Immature natural killer cell (primary cell): ENCODE data around the gene PLCB2. TPM values are rescaled to one million over a fixed set of nuclear protein-coding genes. Genes with fewer than 3 reads are reported as not detected.

Experiments used
- DNase-seq, 3 donors: peaks; one replicate each; pipeline ENCODE4 v3.0.0; 2022; ENCODE audit warnings: mixed read lengths in 1 of 3
- H3K27ac Mint-ChIP-seq, 6 donors: one replicate each; pipeline ENCODE4 v1.8.0; 2020; ENCODE audit warnings: mixed read lengths in 6 of 6, mild to moderate bottlenecking in 5 of 6, inconsistent platforms in 4 of 6, moderate library complexity in 3 of 6
- H3K27me3 Mint-ChIP-seq, 3 donors: one replicate each; pipeline ENCODE4 v1.8.0; 2020 to 2021; ENCODE audit warnings: low read depth in 3 of 3, mild to moderate bottlenecking in 3 of 3, mixed read lengths in 3 of 3, moderate library complexity in 3 of 3, inconsistent platforms in 1 of 3
- H3K36me3 Mint-ChIP-seq, 3 donors: one replicate each; pipeline ENCODE4 v1.8.0; 2020; ENCODE audit warnings: mixed read lengths in 3 of 3, inconsistent platforms in 2 of 3, mild to moderate bottlenecking in 2 of 3
- H3K4me1 Mint-ChIP-seq, 2 donors: one replicate each; pipeline ENCODE4 v1.8.0; 2020; ENCODE audit warnings: inconsistent platforms in 2 of 2, mild to moderate bottlenecking in 2 of 2, mixed read lengths in 2 of 2, moderate library complexity in 1 of 2
- H3K4me3 Mint-ChIP-seq, 5 donors: one replicate each; pipeline ENCODE4 v1.8.0; 2020; ENCODE audit warnings: mild to moderate bottlenecking in 5 of 5, mixed read lengths in 5 of 5, inconsistent platforms in 3 of 5, moderate library complexity in 3 of 5
- H3K9me3 Mint-ChIP-seq, 6 donors: one replicate each; pipeline ENCODE4 v1.8.0; 2020; ENCODE audit warnings: mild to moderate bottlenecking in 6 of 6, mixed read lengths in 6 of 6, inconsistent platforms in 4 of 6, moderate library complexity in 3 of 6
- polyA plus RNA-seq, 3 donors: library from polyadenylated mRNA; unstranded; fragments of 300-500 nt; fragmentation: Illumina TruSeq; gene quantifications; one replicate each; pipeline ENCODE4 v1.2.3, GENCODE V29; 2021

The PLCB2 gene
- polyA plus RNA-seq, 3 donors from 2014 or later: 18.0 to 57.0 (median 24.2) TPM

DNA sequence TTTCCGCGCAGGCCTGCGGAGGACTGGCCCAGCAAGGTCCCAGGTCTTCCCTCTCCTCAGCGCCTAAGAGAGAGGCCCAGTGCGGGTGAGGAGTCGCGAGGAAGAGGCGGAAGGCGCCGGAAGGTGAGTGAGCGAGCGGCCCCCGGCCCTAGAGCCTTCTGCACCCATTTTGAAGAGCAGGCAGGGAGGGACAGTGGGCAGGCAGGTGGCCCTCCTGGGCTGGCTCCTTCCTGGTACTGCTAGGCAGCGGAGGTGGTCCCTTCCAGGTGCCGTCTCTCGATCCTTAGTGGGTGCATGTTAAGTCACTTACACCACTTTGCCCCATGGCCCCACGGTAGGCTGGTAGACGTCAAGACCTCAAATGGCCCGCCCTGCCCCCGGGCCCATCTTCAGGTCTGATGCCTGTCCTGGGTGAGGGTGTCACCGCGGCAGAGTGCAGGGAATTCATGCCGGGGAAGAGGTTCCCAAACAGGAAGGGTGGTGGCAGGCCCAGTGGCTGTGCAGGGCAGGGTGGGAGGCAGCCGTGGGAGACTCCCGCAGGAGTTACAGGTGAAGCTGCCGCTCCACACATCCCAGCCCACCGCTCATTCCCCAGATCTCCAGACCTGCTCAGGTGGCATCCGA lies 54.5 kb downstream of the PLCB2 start:
- no peaks in the 10 kb centered on the region for H3K36me3 Mint-ChIP-seq
- H3K27me3 Mint-ChIP-seq: peaks cover 0 to 12% (median 4%) of the 10 kb centered on the region in 3 donors
- peak in 1 of 3 donors; percentile 7 for DNase-seq
- H3K27ac Mint-ChIP-seq: peak overlapping the region; percentile 31 to 85 (median 74)
- no peaks in the 10 kb centered on the region for H3K9me3 Mint-ChIP-seq
- H3K4me1 Mint-ChIP-seq: peaks cover 15 to 33% of the 10 kb centered on the region in 2 donors
- peak overlapping the region; percentile 82 to 91 (median 87) for H3K4me3 Mint-ChIP-seq

DNA sequence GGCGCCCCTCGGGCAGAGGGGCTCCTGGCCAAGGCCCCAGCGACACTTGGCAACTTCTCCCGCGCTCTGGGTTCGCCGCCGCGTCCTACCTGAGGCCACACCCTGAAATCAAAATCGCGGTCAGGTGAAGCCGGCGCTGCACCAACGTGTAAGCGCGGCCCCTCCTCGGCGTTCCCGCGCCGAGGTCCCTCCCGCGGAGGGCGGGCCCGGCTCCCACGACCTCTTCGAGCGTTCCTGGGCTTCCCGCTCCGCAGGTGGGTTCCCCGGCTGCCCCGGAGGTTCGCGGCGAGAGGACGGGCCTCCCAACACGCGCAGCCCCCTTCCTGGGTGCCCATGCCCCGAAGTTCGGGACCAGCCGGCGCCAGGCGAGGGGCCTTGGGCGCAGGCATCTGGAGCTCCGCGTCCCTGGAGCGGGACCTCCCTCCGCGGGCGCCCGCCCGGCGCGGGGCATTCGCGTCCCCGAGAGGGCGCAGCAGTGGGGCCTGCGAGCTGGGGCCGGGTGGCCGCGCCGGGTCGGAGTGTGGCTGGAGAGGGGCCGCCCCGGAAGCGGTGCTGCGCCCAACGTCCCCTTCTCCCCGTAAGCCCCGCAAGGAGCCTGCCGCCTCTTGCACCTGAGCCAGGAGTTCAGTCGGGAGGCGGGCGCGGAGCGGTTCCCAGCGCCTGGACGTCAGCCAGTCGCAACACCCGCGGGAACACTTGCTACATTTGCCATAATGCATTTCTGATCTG lies 55.1 kb downstream of the PLCB2 start:
- DNase-seq: peak in 2 of 3 donors; percentile 18 to 34
- peaks cover 0 to 12% (median 4%) of the 10 kb centered on the region in 3 donors for H3K27me3 Mint-ChIP-seq
- peak overlapping the region; percentile 31 to 85 (median 74) for H3K27ac Mint-ChIP-seq
- H3K36me3 Mint-ChIP-seq: no peaks in the 10 kb centered on the region
- no peaks in the 10 kb centered on the region for H3K9me3 Mint-ChIP-seq
- peaks cover 15 to 32% of the 10 kb centered on the region in 2 donors for H3K4me1 Mint-ChIP-seq
- peak overlapping the region; percentile 81 to 91 (median 87) for H3K4me3 Mint-ChIP-seq

DNA sequence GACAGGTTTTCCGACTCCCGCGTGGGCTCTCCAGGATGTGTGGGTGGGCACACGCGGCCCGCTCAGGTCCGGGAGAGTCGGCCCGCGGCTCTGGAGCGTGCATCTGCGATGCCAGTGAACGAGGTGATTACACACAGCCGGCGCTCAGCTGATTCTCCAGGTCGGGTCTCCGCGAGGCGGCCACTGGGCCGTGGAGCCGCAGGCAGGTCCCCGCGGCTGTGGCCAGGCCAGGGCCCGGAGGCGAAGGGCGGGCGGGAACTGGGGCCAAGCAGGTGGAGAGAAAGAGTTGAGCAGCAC lies 55.6 kb downstream of the PLCB2 start:
- peak overlapping the region; percentile 46 to 67 (median 60) for H3K4me3 Mint-ChIP-seq
- H3K9me3 Mint-ChIP-seq: no peaks in the 10 kb centered on the region
- DNase-seq: no peak
- H3K36me3 Mint-ChIP-seq: no peaks in the 10 kb centered on the region
- H3K4me1 Mint-ChIP-seq: peaks cover 15 to 28% of the 10 kb centered on the region in 2 donors
- H3K27me3 Mint-ChIP-seq: peaks cover 0 to 12% (median 4%) of the 10 kb centered on the region in 3 donors
- no peak overlapping the region for H3K27ac Mint-ChIP-seq

GRCh38 chr15:40251486-40252140 lies 56.1 kb downstream of the PLCB2 start:
- Mint-ChIP-seq H3K27me3 (peaks cover 0 to 12% (median 6%) of the 10 kb centered on the region in 3 donors), H3K9me3 (no peaks in the 10 kb centered on the region), H3K36me3 (no peaks in the 10 kb centered on the region), H3K4me3 (peak overlapping the region; percentile 46 to 67 (median 60)), H3K4me1 (peaks cover 15 to 23% of the 10 kb centered on the region in 2 donors), H3K27ac (no peak overlapping the region)
- no peak for DNase-seq

- no peak for DNase-seq
- peaks cover 15 to 18% of the 10 kb centered on the region in 2 donors for H3K4me1 Mint-ChIP-seq
- H3K27ac Mint-ChIP-seq: peak overlapping the region in 1 of 6 donors; percentile 8
- no peaks in the 10 kb centered on the region for H3K9me3 Mint-ChIP-seq
- peak overlapping the region; percentile 46 to 67 (median 60) for H3K4me3 Mint-ChIP-seq
- H3K36me3 Mint-ChIP-seq: no peaks in the 10 kb centered on the region
- peaks cover 0 to 14% (median 6%) of the 10 kb centered on the region in 3 donors for H3K27me3 Mint-ChIP-seq
These were observed 56.8 kb downstream of the PLCB2 start for GRCh38 chr15:40250771-40251483.

GRCh38 chr15:40250304-40250656 lies 57.5 kb downstream of the PLCB2 start:
- Mint-ChIP-seq H3K36me3 (no peaks in the 10 kb centered on the region), H3K27me3 (peaks cover 3 to 16% (median 6%) of the 10 kb centered on the region in 3 donors), H3K27ac (no peak overlapping the region), H3K4me3 (peak overlapping the region in 1 of 5 donors; percentile 38), H3K9me3 (no peaks in the 10 kb centered on the region), H3K4me1 (peaks cover 14 to 15% of the 10 kb centered on the region in 2 donors)
- no peak for DNase-seq

DNA sequence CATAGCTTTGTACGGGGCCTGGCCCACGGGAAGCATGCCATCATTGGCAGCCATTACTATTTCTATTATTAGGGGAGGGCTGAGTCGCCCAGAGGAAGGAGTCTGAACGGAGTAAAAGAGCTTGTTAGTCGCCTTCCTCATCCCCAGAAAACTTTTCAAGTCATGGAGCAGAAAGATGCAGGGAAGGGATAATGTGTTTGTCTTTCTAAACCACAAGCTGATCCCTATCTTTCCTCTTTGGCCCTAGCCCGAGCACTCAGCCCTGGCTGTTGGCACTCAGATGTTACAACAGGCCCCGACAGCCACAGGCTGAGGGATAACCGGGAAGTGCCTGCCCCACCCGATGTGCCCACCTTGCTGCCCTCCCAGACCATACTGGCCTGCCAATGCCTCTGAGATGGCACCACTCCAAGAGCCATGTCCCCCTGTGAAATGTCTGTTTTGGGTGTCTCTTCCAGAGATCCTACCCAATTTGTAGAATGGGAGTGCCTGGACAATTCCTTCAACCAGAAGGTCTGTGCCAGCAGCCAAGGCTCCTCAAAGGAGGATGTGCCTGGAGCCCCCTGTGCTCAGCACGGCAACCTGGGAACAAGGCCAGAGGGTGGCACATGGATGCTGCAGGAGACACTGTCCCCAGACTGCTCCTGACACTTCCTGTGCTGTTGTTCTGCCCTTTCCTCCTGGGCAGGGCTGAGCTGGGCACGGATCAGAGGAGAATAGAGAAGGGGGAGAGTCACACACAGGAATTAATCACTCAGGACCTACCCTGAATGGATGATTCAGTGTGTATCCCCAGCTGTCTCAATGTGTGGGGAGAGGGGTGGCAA lies 58.0 kb downstream of the PLCB2 start:
- Mint-ChIP-seq H3K27ac (no peak overlapping the region), H3K4me1 (peaks cover 14 to 15% of the 10 kb centered on the region in 2 donors), H3K36me3 (no peaks in the 10 kb centered on the region), H3K9me3 (no peaks in the 10 kb centered on the region), H3K27me3 (peaks cover 3 to 16% (median 6%) of the 10 kb centered on the region in 3 donors), H3K4me3 (peak overlapping the region in 1 of 5 donors; percentile 38)
- no peak for DNase-seq

- Mint-ChIP-seq H3K4me1 (peaks cover 3 to 7% of the 10 kb centered on the region in 2 donors), H3K27ac (no peak overlapping the region), H3K36me3 (no peaks in the 10 kb centered on the region), H3K9me3 (no peaks in the 10 kb centered on the region), H3K27me3 (peaks cover 3 to 9% (median 4%) of the 10 kb centered on the region in 3 donors), H3K4me3 (no peak overlapping the region)
- DNase-seq: no peak
These were observed 59.5 kb downstream of the PLCB2 start for GRCh38 chr15:40248006-40248783.

DNA sequence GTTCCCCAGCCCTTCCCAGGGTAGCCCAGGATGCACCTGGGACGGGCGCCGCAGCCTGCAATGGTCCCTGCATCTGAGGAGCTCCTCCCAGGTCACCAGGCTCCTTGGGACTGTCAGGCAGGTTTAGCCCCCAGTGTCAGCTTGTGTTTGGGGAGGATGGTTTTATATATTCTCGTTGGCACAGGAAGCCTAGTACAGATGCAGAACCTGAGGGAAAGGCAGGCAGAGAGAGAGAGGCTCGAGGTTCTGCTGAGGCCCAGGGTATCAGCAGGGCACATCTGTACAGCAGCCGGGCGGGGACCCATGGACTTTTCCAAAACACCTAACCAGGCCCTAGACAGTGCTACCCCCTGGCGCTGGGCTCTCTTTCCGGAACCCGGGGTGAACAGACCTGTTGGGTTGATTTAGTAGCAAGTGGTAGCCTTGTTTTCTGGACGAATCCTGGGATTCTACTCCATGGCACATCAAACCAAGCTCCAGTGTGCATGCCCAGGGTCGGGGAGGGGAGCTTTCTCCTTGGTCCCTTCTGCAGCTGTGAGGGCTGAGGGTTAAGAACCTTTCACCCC lies 60.2 kb downstream of the PLCB2 start:
- no peaks in the 10 kb centered on the region for H3K36me3 Mint-ChIP-seq
- no peaks in the 10 kb centered on the region for H3K9me3 Mint-ChIP-seq
- H3K27ac Mint-ChIP-seq: no peak overlapping the region
- no peak overlapping the region for H3K4me3 Mint-ChIP-seq
- H3K4me1 Mint-ChIP-seq: peaks cover 0 to 3% of the 10 kb centered on the region in 2 donors
- DNase-seq: no peak
- H3K27me3 Mint-ChIP-seq: peaks cover 2 to 6% (median 3%) of the 10 kb centered on the region in 3 donors

DNA sequence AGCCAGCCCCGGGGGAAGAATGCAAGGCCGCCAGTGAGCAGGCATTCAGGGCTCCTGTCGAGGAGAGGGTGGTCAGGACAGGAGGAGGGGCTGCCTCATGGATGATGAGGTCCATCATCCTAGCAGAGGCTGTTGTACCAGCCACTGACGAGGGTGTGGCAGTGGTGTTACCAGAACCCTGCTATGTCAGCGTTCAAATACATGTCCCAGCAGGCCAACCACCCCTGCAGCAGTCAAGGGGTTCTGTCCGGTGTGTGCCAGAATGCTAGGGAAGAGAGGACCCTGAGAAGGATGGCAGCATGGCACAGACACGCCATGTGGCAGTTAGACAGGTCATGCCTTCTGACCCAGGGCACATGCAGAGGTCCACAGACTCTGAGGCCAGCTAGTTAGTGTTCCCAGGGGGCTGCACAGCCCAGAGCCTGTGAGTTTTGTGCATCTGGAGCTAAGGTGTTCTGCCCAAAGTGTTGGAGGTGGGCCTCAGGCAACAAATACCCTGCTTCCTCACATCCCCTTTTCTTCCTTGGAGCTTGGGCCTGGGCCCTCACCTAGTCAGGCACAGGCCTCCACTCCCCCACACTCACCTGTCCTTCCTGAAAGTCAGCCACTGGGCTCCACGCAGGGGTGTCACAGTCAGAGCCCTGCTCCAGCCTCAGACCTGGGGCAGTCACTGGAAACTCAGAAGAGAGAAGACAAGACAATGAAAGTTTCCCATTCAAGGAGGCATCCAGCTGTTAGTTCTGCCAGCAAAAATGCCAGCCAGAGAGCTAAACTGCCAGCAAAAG lies 61.0 kb downstream of the PLCB2 start:
- H3K36me3 Mint-ChIP-seq: no peaks in the 10 kb centered on the region
- peaks cover 3 to 6% (median 4%) of the 10 kb centered on the region in 3 donors for H3K27me3 Mint-ChIP-seq
- no peaks in the 10 kb centered on the region for H3K9me3 Mint-ChIP-seq
- DNase-seq: no peak
- no peak overlapping the region for H3K27ac Mint-ChIP-seq
- peaks cover 0 to 3% of the 10 kb centered on the region in 2 donors for H3K4me1 Mint-ChIP-seq
- no peak overlapping the region for H3K4me3 Mint-ChIP-seq

- Mint-ChIP-seq H3K4me1 (no peaks in the 10 kb centered on the region), H3K4me3 (no peak overlapping the region), H3K27ac (no peak overlapping the region), H3K36me3 (no peaks in the 10 kb centered on the region), H3K9me3 (no peaks in the 10 kb centered on the region), H3K27me3 (peaks cover 3 to 4% (median 3%) of the 10 kb centered on the region in 3 donors)
- DNase-seq: no peak
These were observed 61.9 kb downstream of the PLCB2 start for GRCh38 chr15:40245666-40246450.
